HuH-7 (cell line): ENCODE data around the gene GAB2.
A peak's percentile ranks its signal among the peaks of the same experiment; 100 is the strongest.

Experiments
- DNase-seq: peaks from one replicate; pipeline ENCODE4 v3.0.0; 2011; ENCODE audit warnings: low spot score

The GAB2 gene

DNA sequence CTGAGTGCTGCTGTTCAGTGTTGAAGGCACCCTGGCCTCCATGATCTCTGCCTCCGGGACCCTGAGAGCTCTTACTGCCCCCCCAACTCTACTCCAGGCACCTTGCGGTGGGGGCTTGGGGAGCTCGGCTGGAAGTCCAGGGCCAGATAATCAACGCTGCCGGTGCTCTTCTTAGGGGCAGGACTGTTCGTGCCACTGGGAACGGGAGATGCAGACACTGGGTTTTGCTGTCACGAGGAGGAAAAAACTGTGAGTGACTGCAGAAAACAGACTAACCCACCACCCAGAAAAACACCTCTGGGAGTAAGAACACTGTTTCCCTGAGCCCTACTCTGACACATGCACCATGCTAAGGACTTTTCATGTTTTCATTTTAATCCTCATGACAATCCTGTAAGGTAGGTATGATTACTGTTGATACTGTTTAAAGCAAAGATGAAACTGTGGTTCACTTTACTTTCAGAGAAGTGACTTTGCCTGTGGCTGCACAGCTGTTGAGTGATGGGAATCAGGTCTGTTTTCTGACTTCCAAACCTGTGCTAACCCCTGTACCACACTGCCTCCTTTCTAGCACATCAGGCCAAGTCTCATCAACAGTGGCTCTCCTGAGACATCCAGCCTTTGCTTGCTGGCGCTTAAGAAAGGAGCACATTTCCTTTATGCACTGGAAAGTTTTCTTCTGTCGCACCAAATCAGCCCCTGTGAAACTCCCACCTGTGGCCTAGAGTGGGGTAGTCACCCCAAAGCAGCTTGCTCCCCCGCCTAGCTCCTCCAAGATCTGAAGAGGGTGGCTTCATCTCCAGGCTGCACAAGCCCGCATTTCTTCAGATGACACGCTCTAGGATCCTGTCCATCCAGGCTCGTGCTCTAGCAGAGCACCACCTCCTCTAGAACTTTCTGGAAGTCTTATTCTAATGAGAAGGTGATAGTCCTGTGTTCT, 197.1 kb downstream of the GAB2 start:
- no peak for DNase-seq

DNA sequence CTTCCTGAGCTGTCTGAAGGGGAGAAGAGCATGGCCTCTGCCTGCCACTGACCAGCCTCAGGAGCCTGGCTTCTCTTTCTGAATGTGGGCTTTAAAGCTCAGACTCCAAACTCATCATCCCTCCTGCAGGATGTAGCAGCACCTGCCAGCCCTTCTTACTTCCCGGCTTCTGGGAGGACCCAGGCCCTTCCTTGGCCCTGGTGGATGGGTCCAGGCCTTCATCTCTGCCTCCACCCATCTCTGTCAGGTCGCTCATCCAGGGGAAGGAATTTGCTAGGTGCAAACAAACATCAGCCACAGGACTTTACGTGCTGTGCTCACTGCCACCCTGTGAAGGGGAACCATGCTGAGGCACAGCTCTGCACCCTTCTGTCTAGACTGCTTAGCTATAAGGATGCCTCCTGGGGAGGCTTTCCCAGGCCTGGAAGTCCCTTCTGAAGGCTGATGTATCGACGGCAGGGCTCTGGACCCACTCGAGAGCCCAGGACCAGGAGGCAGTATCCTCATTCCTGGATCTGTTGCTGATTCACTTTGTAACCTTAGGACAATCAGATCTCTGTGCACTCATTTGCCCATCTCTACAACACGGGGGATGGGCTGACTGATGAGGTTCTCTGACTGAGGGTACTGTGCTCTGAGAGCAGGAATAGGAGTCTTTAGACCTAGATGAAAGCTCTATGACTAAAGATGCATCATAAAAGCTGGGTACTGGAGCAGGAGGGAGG, 198.0 kb downstream of the GAB2 start:
- DNase-seq = no peak

- no peak for DNase-seq
These were observed 198.7 kb downstream of the GAB2 start for GRCh38 chr11:78218707-78219492.

GRCh38 chr11:78217650-78218541, 199.7 kb downstream of the GAB2 start:
- no peak for DNase-seq

DNA sequence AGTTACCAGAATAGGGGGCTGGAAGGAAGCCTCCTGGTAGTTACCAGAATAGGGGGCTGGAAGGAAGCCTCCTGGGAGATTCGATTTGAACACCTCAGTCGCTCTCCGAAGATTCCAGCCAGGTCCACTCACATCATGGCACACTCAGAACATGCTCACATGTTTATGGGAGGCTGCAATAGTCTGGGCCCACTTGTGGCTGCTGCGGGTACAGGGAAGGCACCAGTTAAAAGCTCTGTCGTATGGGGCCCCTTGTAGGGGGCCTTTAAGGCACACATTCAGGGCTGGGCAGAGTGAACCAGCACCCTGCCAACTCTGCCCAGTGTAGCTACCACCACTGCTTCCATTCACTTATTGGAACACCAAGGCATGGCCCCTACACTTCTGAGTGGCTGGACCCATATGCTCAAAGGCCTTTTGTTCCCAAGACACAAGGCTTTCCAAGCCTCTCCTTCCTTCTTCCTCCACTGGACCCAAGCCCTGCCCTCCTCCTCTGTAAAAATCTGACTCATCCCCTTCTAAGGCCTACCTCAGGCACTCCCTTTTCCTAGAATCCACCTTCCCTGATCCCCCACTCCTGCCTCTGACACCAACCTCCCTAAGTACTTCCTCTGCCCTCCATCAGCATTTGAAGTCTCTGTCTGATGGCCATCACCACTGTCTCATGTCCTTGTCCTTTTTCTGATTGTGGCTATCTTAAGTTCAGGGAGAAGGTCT, 200.9 kb downstream of the GAB2 start:
- DNase-seq = no peak

GRCh38 chr11:78216021-78216420, 201.6 kb downstream of the GAB2 start:
- peak; percentile 32 for DNase-seq

DNA sequence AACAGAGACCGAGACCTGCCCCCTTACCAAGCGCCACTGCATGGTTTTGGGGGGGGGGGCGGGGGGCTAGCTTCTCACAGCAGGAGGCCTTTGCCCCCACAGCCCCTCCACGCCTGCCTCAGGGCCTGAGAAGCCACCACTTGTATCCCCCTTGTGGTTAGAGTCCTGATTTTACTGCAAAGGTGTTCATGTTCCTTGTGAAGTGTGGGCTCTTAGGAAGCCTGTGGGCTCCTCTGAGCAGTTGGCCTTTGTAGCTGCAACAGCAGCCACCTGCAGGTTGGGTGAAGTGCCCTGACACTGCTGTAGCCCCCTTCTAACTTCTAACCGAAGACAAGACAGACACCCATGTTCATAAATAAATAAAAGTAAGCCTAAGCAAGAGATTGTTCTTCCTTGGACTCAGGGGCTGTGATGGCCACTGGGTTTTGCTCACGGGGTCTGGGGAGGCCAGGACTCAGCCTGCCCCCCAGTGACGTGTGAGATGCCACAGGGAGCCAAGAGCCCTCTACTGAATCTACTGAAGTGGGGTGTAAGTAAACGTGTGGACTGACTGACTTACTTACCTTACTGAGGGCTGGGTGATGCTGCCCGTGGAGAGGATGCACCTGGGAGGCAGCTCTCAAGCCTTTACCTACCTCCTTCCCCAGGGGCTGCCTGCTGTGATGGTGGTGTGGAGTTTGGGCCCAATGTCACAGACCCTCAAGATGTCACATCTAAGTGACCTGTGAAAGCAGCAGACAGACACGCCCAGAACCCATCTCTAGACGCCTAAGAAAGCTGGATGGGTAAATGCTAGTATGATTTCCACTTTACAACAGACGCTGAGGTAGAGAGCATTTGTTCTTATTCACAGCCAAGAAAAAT, 203.1 kb downstream of the GAB2 start:
- DNase-seq = no peak

DNA sequence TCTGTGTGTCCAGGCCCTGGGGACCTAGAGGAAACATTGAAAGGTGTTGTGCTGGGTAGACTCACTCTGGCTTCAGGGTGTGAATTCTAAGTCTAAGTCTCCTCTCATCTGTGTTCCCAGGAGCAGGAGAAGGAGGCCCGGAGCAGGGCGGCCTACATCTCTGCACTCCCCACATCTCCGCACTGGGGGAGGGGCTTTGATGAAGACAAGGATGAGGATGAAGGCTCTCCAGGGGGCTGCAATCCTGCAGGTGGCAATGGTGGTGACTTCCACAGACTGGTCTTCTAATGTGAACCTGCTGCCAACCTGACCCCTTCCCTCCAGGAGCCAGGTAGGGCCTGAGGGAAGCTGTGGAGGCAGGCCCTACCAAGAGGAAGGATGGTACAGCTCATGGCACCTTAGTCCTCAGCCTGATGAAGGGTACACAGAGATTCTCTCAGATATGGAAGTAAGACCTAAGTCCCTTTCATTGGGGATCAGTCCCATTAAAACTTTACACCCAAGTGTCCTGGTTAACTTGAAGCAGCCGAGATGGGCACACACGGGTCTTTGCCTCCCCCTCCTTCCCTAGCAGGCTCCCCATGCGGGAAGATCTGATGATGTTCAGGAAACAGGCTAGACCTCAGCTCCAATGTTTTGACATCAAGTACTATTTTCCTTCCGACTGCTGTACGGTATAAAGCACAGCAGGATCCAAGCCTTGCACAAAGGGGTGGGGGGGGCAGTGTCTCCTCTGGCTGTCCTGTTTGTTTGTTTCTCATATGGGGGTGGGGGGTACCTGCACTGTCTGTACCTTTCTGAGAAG, 203.9 kb downstream of the GAB2 start:
- DNase-seq = no peak

DNA sequence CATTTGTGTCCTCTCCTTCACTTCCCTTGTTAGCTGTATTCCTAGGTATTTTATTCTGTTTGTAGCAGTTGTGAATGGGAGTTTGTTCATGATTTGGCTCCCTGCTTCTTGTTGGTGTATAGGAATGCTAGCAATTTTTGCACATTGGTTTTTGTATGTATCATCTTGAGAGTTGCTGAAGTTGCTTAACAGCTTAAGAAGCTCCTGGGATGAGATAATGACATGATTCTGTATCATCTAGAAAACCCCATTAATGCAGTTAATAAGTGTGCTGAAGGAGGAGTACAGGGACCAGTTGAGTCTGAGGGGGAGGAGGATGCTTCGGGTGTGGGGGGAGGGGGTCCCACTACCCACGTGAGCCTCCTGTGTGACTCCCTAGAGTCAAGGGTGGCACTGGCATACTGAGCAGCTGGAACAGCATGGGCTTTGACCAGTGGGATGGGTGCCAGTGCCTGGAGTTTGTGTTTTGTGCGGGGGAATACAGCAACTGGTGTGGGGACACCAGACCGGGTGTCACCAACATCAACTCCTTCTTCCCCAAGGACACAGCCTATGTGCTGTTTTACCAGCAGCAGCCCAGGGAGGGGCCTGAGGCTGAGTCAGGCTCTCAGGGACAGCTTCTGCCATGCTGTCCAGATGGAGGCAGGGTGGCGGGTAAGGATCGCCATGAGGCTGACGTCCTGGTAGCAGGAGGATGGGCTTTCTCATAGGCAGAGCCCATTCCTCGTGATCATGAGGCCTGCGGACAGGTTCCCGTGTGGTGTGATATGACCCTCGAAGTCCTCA, 204.8 kb downstream of the GAB2 start:
- DNase-seq = no peak

- DNase-seq = no peak
These were observed 206.1 kb downstream of the GAB2 start for GRCh38 chr11:78211565-78211964.

GRCh38 chr11:78210000-78210608, 207.5 kb downstream of the GAB2 start:
- DNase-seq = no peak

DNA sequence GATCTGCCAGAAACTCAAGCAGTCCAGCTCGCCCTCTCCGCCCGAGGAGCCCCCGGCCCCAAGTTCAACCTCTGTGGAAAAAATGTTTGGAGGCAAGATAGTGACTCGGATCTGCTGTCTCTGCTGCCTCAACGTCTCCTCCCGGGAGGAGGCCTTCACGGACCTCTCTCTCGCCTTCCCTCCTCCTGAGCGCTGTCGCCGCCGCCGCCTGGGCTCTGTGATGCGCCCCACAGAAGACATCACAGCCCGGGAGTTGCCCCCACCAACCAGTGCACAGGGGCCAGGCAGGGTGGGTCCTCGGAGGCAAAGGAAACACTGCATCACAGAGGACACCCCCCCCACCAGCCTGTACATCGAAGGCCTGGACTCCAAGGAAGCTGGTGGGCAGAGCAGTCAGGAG, 208.1 kb downstream of the GAB2 start:
- no peak for DNase-seq

- no peak for DNase-seq
These were observed 209.1 kb downstream of the GAB2 start for GRCh38 chr11:78208257-78209165.

DNA sequence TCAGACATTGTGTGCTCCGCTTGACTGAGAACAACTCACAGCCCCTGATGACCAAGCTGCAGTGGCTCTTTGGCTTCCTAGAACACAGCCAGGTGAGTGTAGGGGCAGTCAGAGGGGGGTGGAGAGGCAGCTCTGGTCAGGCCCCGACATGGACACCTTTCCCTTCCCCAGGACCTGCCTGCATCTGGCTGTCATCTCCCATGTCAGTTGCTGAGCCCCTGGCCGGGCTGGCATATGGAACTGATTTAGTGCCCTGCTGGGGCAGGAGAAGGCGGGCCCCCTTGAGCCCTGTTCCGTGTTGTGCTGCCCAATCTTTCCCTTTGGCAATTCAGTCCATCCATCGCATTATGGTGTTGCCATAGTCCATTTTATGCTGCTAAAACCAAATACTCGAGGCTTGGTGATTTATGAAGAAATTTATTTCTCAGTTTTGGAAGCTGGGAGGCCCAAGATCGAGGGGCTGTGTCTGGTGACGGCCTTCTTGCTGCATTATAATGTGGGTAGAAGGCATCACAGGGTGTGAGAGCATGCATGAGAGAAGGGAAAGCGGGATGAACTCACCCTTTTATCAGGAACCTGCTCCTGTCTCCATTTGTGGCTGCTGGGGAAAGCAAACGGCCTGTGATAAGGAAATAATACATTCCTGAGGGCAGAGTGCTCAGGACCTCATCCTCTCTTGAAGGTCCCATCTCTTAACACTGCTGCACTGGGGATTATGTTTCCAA, 209.9 kb downstream of the GAB2 start:
- DNase-seq = no peak

- no peak for DNase-seq
These were observed 211.9 kb downstream of the GAB2 start for GRCh38 chr11:78205691-78206090.

DNA sequence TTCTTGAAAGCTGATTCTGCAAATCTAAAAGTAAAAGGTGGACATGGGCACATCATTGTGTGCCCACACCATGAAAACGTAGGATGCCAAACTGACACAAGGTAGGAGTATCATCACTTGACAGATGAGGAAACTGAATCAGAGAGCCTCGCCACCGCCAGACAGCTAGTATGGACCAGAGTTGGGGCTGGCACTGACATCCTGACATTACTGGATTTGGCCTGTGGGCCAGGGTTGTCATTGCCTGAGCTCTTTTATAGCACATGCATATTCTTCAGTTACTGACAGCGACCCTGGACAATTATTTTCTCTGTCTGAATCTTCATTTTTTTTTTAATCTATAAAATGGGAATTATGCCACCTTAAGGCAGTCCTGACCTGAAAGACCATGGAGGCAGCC, 212.4 kb downstream of the GAB2 start:
- DNase-seq = no peak
